GM12891 (cell line): ENCODE data around the gene FOSL2.

Experiments used
- DNase-seq: peaks from one replicate; pipeline ENCODE4 v3.0.0; 2011; ENCODE audit warnings: low spot score; ENCODE audit not compliant: insufficient read length
- FAIRE-seq: peaks from 2 replicates; lab custom pipeline; 2011; peaks lifted over from hg19 to GRCh38; lab: Jason Lieb, UNC
- PAX5 ChIP-seq: IDR thresholded peaks from 2 replicates; pipeline ENCODE4 v1.6.1; 2011; ENCODE audit warnings: low read length, moderate library complexity, mild to moderate bottlenecking; ENCODE audit not compliant: insufficient read depth, severe bottlenecking
- POLR2A ChIP-seq: IDR thresholded peaks from 2 replicates; pipeline ENCODE4 v1.6.1; 2011; ENCODE audit warnings: low read depth, low read length, control low read depth
- POLR2AphosphoS5 ChIP-seq: IDR thresholded peaks from 2 replicates; pipeline ENCODE4 v1.6.1; 2011; ENCODE audit warnings: low read depth, low read length, control low read depth
- POU2F2 ChIP-seq: IDR thresholded peaks from 2 replicates; pipeline ENCODE4 v1.6.1; 2011; ENCODE audit warnings: low read depth, mild to moderate bottlenecking, control low read depth, low read length, moderate library complexity
- SPI1 ChIP-seq: IDR thresholded peaks from 2 replicates; pipeline ENCODE4 v1.6.1; 2011; ENCODE audit warnings: low read depth, low read length, control low read depth
- TAF1 ChIP-seq: IDR thresholded peaks from 2 replicates; pipeline ENCODE4 v1.6.1; 2011; ENCODE audit warnings: low read depth, low read length, control low read depth

The FOSL2 gene

GRCh38 chr2:28429636-28430376 lies 37.1 kb downstream of the FOSL2 start:
- FAIRE-seq (no peak), DNase-seq (no peak)
- TF ChIP-seq TAF1 (no peak), SPI1 (no peak), PAX5 (no peak), POLR2A (no peak), POLR2AphosphoS5 (no peak), POU2F2 (no peak)

- TF ChIP-seq POLR2AphosphoS5, result no peak
- FAIRE-seq, result no peak
- DNase-seq, result no peak
Measured at GRCh38 chr2:28430377-28430765, 37.7 kb downstream of the FOSL2 start.

GRCh38 chr2:28430788-28431418 lies 38.2 kb downstream of the FOSL2 start:
- no peak for FAIRE-seq

GRCh38 chr2:28431741-28432140 lies 39.1 kb downstream of the FOSL2 start:
- TF ChIP-seq SPI1 (no peak), POU2F2 (no peak), POLR2AphosphoS5 (no peak), PAX5 (no peak), TAF1 (no peak), POLR2A (no peak)
- no peak for FAIRE-seq
- no peak for DNase-seq

More at GRCh38 chr2:28430788-28431418, 38.2 kb downstream of the FOSL2 start:
- TF ChIP-seq PAX5, result no peak
- TF ChIP-seq SPI1, result no peak
- TF ChIP-seq TAF1, result no peak
- no peak for TF ChIP-seq POU2F2
- no peak for TF ChIP-seq POLR2A
- no peak for TF ChIP-seq POLR2AphosphoS5
- no peak for DNase-seq

GRCh38 chr2:28432362-28432761 lies 39.7 kb downstream of the FOSL2 start:
- TF ChIP-seq SPI1 (no peak), PAX5 (no peak), POLR2AphosphoS5 (no peak), POU2F2 (no peak), TAF1 (no peak), POLR2A (no peak)
- no peak for DNase-seq
- FAIRE-seq, result no peak

- no peak for FAIRE-seq
- TF ChIP-seq POLR2A, result no peak
- TF ChIP-seq POLR2AphosphoS5, result no peak
- no peak for TF ChIP-seq POU2F2
- no peak for TF ChIP-seq TAF1
- no peak for TF ChIP-seq SPI1
- no peak for DNase-seq
Measured at GRCh38 chr2:28433215-28433614, 40.6 kb downstream of the FOSL2 start.

- no peak for TF ChIP-seq POLR2A
- FAIRE-seq, result no peak
- DNase-seq, result no peak
Measured at GRCh38 chr2:28433935-28434599, 41.4 kb downstream of the FOSL2 start.

GRCh38 chr2:28434600-28434989 lies 41.9 kb downstream of the FOSL2 start:
- DNase-seq (no peak), FAIRE-seq (no peak)
- no peak for TF ChIP-seq POLR2AphosphoS5
- no peak for TF ChIP-seq SPI1
- TF ChIP-seq POLR2A, result no peak
- no peak for TF ChIP-seq PAX5
- no peak for TF ChIP-seq TAF1
- no peak for TF ChIP-seq POU2F2

GRCh38 chr2:28435241-28435640 lies 42.6 kb downstream of the FOSL2 start:
- DNase-seq (no peak), FAIRE-seq (no peak)
- TF ChIP-seq PAX5 (no peak), TAF1 (no peak), POU2F2 (no peak), POLR2A (no peak), SPI1 (no peak), POLR2AphosphoS5 (no peak)

GRCh38 chr2:28435814-28436351 lies 43.2 kb downstream of the FOSL2 start:
- TF ChIP-seq POU2F2, result no peak
- no peak for TF ChIP-seq PAX5
- no peak for TF ChIP-seq POLR2A
- TF ChIP-seq SPI1, result no peak
- no peak for TF ChIP-seq POLR2AphosphoS5
- no peak for TF ChIP-seq TAF1
- DNase-seq (no peak), FAIRE-seq (no peak)
